Tibial nerve (tissue), 4 donors: ENCODE results near the gene MXD3.

Experiments
- CTCF ChIP-seq, 5 experiments: fragments of 200-600 bp in 3 of 5; fragments of 450-650 bp in 2 of 5; sonication (generic) in 3 of 5; IDR thresholded peaks; one replicate each; pipeline ENCODE4 v1.5.1; 2016 to 2019; ENCODE audit warnings: antibody characterized with exemption in 5 of 5, mild to moderate bottlenecking in 3 of 5, moderate library complexity in 2 of 5
- EP300 ChIP-seq, 2 donors: sonication (generic); formaldehyde crosslinking; IDR thresholded peaks; one replicate each; pipeline ENCODE4 v1.6.1; 2017; ENCODE audit warnings: antibody characterized with exemption in 2 of 2, mild to moderate bottlenecking in 1 of 2
- POLR2A ChIP-seq, 2 donors: fragments of 450-650 bp; IDR thresholded peaks; one replicate each; pipeline ENCODE4 v1.6.1; 2017; ENCODE audit warnings: antibody characterized with exemption in 2 of 2, mild to moderate bottlenecking in 2 of 2, moderate library complexity in 2 of 2

GRCh38 chr5:177288191-177288590 lies 23.5 kb downstream of the MXD3 start:
- TF ChIP-seq CTCF (IDR thresholded peaks at IDR 0.05) (no peak), EP300 (IDR thresholded peaks at IDR 0.05) (no peak), POLR2A (IDR thresholded peaks at IDR 0.05) (no peak)
